GM21576 (cell line): ENCODE measurements around the gene SPN.
A peak's percentile ranks its signal among the peaks of the same experiment; 100 is the strongest.
"Not testable (repeated sequence)": the region's sequence is repeated elsewhere in the genome, so short reads cannot be mapped to it uniquely, and the experiment has no call there.

Experiments
- ATAC-seq: cut with Tn5 transposase; IDR thresholded peaks from one replicate; pipeline ENCODE4 v1.9.1; 2021; ENCODE audit warnings: mild to moderate bottlenecking, moderate library complexity; ENCODE audit not compliant: unreplicated experiment

SPN gene, protein sequence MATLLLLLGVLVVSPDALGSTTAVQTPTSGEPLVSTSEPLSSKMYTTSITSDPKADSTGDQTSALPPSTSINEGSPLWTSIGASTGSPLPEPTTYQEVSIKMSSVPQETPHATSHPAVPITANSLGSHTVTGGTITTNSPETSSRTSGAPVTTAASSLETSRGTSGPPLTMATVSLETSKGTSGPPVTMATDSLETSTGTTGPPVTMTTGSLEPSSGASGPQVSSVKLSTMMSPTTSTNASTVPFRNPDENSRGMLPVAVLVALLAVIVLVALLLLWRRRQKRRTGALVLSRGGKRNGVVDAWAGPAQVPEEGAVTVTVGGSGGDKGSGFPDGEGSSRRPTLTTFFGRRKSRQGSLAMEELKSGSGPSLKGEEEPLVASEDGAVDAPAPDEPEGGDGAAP

DNA sequence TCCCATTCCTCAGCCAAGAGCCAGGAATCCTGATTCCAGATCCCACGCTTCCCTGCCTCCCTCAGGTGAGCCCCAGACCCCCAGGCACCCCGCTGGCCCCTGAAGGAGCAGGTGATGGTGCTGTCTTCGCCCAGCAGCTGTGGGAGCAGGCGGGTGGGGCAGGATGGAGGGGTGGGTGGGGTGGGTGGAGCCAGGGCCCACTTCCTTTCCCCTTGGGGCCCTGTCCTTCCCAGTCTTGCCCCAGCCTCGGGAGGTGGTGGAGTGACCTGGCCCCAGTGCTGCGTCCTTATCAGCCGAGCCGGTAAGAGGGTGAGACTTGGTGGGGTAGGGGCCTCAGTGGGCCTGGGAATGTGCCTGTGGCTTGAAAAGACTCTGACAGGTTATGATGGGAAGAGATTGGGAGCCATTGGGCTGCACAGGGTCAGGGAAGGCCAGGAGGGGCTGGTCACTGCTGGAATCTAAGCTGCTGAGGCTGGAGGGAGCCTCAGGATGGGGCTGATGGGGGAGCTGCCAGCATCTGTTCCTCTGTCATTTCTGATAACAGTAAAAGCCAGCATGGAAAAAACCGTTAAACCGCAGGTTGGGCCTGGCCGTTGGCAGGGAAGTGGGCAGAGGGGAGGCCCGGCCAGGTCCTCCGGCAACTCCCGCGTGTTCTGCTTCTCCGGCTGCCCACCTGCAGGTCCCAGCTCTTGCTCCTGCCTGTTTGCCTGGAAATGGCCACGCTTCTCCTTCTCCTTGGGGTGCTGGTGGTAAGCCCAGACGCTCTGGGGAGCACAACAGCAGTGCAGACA, at the start of gene SPN:
Gene SPN (plus strand): TSS at position 232 of the 791 bp plus-strand sequence. CDS start 482 bp downstream, at position 714.
- ATAC-seq: peak; percentile 32

DNA sequence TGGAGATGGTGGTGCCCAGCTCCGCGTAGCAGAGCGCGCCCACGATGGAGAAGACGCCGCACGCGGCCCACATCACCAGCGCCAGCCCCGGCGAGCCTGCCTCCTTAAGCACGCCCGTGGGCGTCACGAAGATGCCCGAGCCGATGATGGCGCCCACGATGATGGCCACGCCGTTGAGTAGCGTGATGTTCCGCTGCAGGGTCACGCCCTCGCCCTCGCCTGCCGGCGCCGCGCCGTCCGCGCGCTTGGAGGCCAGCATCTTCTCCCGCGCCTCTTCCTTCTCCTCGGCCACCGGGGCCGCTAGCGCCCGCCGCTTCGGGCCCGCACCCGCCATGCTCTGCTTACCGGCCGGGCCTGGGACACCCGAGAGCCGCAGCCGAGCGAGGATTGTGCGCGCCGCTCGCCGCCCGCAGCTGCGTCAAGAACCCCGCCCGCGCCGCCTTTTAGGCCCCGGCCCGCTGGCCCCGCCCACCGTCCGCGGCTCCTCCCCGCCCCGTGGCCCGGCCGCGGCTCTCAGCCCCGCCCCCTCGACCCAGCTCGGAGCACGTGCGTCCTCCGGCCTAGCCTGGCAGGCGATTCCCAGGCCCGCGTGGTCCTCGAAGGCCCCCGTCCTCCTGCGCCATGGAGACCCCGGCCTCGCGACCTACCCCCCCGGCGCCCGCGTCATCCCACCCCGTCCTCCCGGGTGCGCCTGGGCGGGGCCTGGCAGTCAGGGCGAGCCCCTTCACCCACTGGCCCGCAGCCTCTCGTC, 49.6 kb upstream of the SPN start:
- peak; percentile 30 for ATAC-seq

DNA sequence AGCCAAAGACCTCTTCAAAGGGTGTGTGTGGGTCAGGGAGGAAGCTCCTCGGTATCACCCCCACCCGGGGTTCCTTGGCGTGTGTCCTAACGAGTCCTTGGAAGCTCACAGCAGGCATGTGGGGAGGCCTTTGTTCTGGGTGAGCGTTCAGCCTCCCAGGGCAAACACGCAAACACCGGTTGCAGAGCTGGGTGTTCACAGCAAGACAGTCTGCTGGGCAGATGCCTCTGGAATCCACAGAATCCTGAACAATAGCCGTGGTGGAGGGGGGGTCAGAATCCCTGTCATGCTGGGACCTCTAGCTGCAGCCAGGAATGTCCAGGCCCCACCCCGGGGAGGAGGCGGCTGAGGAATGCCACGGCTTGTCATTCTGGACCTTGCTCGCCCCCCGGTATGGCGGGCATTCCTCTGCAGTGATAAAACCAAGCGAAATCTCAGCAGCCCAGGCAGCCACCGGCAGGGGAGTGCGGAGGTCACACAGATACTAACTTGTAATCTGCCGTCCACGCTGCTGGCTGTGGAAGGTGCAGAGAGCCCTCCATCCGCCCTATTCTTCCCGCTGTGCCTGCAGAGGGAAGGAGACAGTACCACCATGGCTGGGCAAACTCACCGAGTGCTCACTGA, 48.2 kb upstream of the SPN start:
- ATAC-seq: not testable (repeated sequence)

DNA sequence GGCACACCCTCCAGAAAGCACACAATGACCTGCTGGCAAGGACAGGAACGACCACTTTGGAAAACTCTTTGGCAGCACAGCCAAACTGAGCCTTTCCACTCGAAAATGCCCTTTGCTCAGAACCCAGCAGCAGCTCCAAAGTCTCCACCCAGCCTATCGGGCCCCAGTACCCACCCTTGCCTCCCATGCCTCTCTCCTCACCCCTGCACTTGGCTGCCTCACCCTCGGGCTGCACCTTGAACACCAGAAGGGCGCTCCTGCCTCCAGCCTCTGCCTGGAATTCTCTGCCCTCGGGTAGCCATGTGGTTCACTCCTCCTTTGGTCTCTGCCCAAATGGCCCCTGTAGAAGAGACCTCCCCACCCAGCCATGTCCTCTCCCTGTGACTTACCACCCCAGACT, 46.9 kb upstream of the SPN start:
- not testable (repeated sequence) for ATAC-seq

DNA sequence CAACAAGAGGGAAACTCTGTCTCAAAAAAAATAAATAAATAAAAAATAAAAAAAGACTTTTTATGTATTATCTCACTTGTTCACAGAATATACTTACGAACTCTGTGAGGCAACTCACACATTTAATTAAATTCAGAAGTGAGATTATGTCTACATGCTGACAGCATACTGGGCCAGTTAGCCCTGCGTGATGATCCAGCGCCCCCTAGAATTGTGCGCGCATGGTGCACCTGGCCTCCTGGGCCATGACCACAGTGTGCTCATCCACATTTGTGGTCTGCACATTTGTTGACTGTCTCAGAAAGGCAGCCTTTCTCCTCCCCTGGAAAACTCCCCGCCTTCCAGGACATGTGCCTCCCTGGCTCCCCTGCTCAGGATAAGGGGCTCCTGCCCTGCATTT, 42.5 kb upstream of the SPN start:
- not testable (repeated sequence) for ATAC-seq

DNA sequence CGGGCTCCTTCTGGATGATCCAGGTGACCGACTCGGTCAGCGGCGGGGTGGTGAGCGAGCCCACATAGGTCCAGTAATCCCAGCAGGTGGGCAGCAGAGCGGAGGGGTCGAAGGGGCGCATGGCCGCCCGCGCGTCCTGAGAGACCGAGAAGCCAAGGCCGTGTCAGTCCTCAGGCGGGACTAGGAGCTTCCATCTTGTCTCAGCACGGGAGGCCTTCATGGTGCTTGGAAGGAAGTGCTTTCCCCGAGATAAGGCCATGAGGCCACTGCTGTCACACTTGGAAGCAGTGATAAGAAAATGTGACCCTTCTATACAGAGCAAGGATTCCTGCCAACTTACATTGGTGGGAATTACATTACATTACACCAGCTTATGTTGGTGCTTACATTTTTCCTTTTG, 40.3 kb upstream of the SPN start:
- ATAC-seq: not testable (repeated sequence)

DNA sequence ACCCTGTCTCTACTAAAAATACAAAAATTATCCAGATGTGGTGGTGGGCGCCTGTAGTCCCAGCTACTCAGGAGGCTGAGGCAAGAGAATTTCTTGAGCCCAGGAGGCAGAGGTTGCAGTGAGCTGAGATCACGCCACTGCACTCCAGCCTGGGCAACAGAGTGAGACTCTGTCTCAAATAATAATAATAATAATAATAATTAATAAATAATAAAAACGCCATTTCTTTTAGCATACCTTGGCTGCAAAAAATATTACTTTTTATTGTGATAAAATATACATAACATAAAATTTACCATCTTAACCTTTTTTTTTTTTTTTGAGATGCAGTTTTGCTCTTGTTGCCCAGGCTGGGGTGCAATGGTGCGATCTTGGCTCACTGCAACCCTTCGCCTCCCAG, 39.8 kb upstream of the SPN start:
- ATAC-seq: not testable (repeated sequence)

DNA sequence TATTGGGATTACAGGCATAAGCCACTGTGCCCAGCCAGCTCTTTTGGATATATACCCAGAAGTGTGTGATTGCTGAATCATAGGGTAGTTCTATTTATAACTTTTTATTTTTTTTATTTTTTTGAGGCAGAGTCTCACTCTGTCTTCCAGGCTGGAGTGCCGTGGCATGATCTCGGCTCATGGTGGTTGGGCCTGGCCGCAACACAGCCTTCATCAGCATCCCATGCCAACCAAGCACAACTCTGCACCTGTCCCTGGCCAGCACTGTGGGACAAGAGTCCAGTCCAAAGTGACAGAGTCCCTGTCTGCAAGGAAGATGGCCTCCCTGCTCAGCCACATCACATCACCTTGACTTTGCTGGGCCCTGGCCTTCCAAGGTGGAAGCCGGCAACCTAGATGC, 37.9 kb upstream of the SPN start:
- not testable (repeated sequence) for ATAC-seq

DNA sequence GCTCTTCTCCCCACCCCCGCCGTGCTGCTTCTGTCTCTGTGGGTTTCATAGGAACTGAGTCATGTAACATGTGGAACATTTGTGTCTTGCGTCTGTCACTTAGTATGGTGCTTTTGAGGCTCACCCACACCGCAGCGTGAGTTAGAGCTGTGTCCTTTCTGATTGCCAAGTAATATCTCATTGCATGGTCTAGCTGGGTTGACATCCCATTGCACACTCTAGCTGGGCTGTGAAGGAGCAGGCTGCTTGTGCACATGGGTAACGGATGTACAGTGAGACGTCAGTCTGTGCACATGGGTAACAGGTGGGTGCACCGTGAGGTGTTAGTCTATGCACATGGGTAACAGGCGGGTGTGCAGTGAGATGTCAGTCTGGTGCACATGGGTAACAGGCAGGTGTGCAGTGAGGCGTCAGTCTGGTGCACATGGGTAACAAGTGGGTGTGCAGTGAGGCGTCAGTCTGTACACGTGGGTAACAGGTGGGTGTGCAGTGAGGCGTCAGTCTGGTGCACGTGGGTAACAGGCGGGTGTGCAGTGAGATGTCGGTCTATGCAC, 36.2 kb upstream of the SPN start:
- not testable (repeated sequence) for ATAC-seq

DNA sequence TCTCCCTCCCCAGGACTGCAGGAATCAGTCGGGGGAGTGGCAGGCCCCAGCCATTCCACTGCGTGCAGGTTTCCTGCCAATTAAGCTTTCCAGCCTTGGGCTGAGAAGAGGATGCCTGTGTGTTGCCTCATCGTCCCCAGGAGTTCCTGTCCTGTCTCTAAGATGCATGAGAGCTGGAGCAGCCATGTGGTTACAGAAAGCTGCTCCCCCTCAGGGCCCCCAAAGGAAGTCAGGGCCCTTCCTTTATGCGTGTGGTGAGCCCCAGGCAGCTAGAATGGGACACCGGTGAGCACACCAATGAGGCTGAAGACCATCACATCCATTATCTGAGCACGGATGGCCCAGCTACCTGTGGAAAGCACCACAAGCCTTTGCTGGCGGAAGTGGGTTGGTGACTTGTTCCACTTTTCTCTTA, 35.4 kb upstream of the SPN start:
- not testable (repeated sequence) for ATAC-seq

DNA sequence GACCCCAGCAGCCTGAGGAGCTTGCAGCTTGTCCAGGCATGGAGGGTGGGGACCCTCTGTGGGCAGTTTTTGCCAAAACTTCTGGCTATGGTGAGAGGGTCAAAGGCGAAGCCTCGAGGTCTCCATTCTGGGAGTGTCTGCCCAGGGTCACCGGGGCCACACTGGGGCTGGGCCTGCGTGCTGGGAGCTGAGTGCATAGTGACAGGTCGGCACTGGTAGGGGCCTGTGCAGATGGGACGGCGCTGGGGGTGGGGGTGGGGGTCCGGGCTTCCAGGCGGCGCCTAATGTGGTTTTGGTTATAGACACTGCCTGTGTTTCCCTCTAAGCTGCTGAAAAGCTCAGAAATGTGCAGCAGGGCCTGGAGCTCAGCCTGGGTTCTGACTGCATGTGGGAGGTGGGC, 34.3 kb upstream of the SPN start:
- ATAC-seq: not testable (repeated sequence)

DNA sequence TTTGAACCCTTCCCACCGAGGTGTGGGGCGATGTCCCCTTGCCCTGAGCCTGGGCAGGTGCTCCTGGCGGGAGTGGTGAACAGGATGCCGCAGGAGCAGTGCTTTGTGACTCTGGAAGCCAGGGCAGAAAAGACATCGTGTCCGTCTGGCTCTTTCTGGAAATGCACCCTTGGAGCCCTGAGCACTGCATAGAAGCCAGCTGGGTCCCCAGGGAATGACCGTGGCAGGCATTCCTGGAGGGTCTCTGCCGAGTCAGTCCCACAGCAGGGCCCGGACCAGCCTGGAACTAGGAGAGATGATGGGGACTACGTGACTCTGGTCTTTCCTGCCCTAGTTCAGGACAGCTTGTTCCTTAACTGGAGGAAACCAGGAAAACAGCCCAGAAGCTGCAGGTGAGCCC, 33.7 kb upstream of the SPN start:
- not testable (repeated sequence) for ATAC-seq

DNA sequence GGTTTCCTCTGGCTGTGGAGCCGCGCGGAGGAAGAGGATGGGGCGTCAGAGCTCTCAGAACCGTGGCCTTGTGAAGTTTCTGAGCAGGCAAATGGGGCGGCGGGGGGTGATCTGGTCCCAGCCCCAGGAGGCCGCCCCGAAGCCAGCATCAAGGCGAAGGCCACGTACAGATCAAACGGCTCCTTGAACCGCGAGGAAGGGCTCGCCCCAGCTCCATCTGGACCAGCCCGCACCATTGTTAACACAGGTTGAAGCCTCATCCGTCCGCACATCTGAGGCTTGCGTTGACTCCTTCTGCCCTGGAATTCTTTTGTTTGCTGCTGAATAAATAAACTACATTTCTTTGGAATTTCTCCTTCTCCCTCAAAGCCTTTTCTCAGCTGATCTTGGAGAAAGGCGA, 31.4 kb upstream of the SPN start:
- not testable (repeated sequence) for ATAC-seq

DNA sequence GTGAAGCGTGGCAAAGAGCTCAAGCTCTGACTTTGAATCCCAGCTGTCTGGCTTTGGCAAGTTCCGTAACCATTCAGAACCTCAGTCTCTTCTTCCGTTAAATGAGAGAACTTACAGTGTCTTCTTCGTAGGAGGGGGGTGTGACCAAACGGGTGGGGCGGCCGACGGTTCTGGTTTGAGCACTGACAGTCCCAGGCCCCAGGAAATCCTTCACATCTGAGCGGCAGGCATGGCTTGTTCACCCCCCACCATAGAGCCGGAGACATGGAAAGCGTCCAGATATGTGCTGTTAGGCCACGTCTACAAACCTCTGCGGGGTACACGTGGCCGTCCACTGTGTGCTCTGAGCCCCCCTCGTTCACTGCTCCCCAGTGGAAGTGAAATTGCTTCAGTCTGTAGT, 27.1 kb upstream of the SPN start:
- ATAC-seq: not testable (repeated sequence)

DNA sequence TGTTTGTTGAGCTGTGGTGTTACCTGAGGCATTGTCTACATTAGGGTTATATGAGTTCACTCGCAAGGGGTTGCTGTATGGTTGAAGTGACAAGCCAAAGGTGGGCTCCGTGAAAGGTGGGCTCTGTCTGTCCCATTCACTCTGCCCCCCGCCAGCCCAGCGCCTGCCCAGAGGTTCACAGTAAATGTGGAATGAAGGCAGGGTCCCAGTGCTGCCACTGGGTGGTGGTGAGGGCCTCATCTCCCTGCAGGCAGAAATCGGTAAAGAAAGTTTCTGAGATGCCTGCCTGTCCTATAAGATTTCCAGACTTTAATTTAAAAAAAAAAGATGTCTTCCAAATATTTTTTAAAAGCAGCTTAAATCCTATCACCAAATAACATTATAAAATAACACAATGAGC, 26.7 kb upstream of the SPN start:
- not testable (repeated sequence) for ATAC-seq

DNA sequence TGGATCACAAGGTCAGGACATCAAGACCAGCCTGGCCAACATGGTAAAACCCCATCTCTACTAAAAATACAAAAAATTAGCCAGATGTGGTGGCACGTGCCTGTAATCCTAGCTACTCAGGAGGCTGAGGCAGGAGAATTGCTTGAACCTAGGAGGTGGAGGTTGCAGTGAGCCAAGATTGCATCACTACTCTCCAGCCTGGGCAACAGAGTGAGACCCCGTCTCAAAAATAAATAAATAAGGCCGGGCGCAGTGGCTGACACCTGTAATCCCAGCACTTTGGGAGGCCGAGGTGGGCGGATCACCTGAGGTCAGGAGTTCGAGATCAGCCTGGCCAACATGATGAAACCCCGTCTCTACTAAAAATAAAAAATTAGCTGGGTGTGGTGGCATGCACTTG, 24.3 kb upstream of the SPN start:
- ATAC-seq: not testable (repeated sequence)

DNA sequence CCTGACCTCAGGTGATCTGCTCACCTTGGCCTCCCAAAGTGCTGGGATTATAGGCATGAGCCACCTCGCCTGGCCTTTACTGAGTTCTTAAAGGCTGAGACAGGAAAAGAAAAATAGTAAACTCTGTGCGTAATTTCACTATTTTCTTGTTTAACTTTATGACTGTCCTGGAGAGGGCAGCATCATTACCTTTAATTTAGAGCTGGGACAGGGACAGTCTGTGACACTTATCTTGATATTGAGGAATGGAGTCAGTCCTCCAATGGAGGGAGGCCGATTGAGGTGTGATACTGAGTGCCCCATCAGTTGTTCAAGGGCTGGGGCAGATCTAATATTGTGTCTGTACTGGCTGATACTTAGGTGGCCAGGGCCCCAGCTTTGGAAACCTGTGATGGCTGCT, 21.5 kb upstream of the SPN start:
- no peak for ATAC-seq

DNA sequence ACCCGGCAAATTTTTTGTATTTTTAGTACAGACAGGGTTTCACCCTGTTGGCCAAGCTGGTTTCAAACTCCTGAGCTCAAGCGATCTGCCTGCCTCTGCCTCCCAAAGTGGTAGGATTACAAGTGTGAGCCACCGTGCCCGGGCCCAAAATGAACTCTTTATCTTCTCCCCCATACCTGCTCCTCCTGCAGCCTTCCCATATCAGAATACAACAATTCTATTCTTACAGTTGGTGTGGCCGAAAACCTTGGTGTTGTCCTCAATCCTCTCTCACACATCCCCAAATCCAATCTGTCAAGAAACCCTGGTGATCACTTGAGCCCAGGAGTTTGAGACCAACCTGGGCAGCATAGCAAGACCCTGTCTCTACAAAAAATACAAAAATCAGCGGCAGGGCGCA, 19.5 kb upstream of the SPN start:
- no peak for ATAC-seq

DNA sequence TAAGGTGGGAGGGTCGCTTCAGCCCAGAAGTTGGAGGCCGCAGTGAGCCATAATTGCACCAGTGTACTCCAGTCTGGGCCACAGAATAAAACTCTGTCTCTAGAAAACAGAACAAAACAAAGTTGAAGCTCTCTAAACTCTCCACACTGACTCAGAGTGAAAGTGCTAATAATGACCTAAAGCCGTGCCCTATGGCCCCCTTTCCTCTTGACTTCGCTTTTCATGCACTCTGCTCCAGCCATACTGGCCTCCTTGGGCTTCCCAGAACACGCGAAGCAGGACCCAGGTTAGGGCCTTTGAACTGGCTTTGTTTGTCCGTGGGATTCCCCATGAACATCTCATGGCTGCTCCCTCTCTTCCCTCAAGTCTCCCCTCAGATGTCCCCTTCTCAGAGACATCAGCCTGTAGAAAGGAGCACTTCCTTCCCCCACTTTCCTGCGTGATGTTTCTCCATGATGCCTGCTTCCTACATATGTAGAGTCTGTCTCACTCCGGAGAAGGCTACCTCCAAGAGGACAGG, 18.6 kb upstream of the SPN start:
- ATAC-seq: peak; percentile 53

DNA sequence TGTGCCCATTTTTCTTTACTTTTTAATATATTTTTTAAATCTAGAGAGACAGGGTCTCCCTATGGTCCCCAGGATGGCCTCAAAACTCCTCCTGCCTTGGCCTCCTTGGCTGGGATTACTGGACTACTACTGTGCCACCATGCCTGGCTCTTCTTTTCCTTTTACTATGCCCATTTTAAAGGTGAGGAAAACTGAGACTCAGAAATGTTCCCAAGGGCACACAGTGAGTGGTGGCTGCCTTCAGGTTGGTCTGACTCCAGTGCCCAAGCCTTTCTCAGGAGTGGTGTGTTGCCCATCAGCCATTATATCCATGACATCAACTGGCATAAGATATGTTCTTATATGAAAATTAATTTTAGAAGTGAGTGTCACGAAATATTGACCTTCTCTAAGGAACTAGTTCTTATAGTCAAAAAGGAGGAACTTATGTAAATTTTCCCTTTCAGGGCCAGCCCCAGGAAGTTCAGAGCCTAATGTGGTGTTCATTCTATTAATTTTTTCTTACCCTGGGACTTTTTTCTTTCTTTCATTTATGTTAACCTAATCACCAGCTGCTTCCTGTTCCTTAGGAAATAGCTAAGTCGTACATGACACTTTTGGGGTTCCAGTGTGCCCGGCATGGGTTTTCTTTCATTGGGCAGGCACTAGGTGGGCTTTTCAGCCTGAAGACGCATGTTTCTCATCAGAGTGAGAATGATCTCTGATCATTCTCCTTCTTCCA, 17.9 kb upstream of the SPN start:
- no peak for ATAC-seq
